Measurements from ENCODE around the gene WDPCP.
"Not testable (repeated sequence)": the region's sequence is repeated elsewhere in the genome, so short reads cannot be mapped to it uniquely, and the experiment has no call there.

WDPCP gene

GRCh38 chr2:63357722-63358121 is 230.6 kb downstream of the WDPCP start:
- DNase-seq (ENCODE audit: low read depth in 2 of 2): not testable (repeated sequence)

DNA sequence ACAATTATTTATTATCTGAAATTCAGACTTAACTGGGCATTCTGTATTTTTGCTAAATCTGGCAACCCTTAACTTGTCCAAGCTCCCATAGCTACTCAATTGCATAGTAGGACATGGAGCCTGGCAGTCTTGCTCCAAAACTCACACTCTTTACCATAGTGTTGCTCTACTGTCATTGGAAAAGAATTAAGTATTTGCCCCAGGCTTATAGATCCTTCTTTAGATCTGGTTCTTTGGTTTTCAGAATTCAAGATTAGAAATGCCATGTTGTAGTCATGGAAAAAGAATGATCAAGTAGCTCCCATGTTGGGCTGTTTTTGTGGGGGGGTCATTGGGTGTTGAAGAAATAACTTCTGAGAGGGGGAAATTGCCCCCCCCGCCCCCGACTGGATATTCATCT is 240.9 kb downstream of the WDPCP start:
- no peak for DNase-seq (ENCODE audit: low read depth in 2 of 2)

DNA sequence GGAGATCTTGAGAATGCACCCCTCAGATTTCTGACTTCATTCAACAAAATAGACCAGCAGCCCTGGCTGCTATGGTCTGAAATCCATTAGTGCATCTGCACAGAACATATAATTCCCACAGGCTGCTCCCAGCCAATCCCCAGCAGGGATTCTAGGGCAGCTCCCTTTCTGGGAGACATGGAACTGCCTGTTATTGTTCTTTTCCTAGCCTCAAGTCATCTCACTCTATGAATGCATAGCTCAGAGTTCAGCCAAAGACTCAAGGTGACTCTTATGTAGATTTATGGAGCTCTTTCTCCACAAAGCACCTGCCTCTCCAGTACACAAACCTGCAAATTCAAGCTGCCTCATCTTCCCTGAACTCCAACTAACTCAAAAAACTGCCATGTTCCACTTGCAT is 241.9 kb downstream of the WDPCP start:
- DNase-seq (ENCODE audit: low read depth in 2 of 2): no peak

DNA sequence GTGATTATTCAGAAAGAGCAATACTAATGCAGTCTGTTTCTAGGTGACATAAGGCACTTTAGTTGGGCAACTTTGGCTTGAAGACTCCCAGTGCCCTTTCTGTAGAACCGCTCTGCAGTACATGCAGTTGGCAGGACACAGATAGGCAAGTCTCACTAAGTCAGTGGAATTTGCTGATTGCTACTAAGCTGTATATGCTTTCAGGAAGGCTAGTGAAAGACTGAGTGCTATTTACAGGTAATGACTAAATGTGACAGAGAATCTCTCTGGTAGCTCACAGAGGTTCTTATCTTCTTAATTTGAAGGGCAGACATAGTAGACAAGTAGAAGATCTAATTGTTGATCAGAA is 243.0 kb downstream of the WDPCP start:
- no peak for DNase-seq (ENCODE audit: low read depth in 2 of 2)

DNA sequence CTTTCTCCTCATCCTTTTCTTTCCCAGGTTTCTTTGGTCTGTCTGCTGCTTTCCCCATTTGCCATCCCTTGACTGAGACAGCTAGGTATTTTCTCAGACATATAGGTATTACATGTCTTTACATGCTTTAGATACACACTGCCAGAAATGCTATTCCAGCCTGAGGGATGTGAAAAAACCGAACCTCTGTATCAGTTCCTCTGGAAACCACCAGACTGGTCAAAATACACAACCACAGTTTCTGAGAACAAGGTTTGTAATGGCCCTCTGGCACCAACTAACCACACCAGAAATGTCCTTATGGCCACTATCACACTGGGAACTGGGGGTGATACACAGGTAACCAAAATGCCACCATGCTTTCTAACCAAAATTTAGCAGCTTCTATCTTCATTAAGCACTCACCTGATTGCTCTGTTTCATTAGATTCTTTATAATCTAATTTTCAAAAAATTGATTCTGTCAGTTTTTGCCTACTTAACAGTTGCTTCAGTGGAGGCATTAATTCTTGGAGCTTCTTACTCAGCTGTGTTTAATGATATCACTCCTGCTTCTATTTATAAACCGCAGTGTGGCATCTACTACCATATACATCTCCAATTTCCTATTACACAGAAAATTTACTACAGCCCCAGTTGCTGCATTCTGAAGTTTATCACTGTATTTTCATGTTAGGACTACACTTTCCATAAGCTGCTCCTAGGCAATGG is 243.5 kb downstream of the WDPCP start:
- DNase-seq (ENCODE audit: low read depth in 2 of 2): no peak

GRCh38 chr2:63343397-63344109 is 244.7 kb downstream of the WDPCP start:
- DNase-seq (ENCODE audit: low read depth in 2 of 2): no peak

DNA sequence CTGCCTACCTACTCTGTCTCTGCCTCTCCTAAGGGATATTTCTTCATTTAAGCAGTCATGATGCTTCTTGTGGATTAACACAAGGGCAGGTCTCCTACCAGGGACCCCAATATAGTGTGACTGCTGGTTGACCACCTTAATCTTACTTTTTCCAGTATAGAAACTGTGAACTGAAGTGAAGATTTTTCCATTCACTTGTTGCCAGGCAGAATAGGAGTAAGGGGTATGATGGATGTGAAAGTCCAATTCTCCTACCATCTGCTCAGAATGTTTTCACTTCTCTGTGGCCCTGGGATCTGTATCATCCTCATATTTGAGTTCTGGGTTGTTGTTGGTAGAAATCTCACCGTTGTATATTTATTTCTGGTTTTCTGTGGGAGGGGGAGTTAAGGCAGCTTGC is 247.8 kb downstream of the WDPCP start:
- no peak for DNase-seq (ENCODE audit: low read depth in 2 of 2)

DNA sequence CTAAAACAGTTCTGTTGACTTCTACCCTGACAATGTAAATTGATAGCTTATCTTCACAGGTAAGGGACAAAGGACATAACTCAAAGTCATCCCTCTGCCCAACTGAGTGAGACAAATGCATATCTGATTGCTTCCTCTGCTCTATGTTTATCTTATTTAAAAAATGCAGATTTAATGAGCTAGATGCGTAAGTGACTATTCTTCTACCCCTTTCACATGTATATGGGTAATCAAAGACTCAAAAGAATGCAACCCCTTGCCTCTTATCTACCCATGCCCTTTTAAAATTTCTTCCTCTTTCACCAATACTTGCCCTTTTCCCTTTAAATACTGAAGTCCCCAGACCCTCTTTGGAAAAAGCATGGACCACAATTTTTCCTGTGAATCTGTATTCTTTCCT is 253.4 kb downstream of the WDPCP start:
- no peak for DNase-seq (ENCODE audit: low read depth in 2 of 2)

DNA sequence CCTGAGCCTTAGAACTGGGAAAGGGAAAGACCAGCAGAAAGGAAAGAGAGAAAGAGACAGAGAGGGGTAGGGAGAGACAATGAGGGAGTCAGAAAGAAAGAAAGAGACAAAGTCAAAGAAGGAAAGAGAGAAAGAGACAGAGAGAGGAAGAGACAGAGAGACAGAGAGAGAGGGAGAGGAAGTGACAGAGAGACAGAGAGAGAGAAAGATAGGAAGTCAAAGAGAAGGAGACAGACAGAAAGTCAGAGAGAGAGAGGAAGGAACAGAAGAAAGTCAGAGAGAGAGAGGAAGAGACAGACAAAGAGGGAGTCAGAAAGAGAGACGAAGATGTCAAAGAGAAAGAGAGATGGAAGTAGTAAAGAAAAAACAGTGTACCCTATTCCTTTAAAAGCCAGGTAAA is 261.8 kb downstream of the WDPCP start:
- no peak for DNase-seq (ENCODE audit: low read depth in 2 of 2)

GRCh38 chr2:63323662-63324061 is 264.6 kb downstream of the WDPCP start:
- not testable (repeated sequence) for DNase-seq (ENCODE audit: low read depth in 2 of 2)

DNA sequence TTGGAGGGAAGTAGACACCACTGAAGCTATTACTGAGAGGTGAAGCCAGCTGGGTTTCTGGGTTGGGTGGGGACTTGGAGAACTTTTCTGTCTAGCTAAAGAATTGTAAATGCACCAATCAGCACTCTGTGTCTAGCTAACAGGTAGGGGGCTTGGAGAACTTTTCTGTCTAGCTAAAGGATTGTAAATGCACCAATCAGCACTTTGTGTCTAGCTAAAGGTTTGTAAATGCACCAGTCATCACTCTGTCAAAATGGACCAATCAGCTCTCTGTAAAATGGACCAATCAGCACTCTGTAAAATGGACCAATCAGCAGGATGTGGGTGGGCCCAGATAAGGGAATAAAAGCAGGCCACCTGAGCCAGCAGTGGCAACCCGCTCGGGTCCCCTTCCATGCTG is 266.3 kb downstream of the WDPCP start:
- not testable (repeated sequence) for DNase-seq (ENCODE audit: low read depth in 2 of 2)

GRCh38 chr2:63320669-63321068 is 267.6 kb downstream of the WDPCP start:
- DNase-seq (ENCODE audit: low read depth in 2 of 2): no peak

DNA sequence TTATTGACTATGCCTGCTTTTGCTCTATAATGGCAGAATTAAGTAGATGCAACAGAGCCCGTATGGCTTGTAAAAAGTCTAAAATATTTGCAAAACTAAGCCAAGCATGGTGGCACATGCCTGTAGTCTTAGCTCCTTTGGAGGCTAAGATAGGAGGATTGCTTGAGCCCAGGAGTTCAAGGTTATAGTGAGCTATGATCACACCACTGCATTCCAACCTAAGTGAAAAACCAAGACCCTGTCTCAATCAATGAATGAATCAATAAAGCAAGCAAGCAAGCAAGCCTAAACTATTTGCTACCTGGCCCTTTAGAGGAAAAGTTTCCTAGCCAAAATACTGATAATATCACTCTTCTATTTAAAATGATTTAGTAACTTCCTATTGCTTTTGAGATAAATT is 277.7 kb downstream of the WDPCP start:
- no peak for DNase-seq (ENCODE audit: low read depth in 2 of 2)

DNA sequence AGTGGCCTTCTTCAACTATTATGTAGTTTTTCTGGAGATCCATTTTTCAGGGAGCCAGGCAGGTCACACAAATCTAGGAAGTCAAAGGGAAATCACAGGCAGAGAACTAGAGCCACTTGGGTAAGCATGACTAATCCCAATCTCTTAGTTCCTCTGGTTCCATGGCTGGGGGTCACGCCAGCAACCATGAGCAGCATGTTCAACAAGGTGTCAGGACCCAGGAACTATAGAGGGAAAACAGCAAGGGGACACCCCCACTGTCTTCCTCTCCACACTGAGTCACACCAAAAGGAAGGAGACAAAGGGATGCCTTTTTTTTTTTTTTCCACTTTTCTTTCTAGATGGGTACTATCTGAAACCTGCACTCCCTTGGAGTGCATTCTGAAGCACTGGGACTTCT is 286.8 kb downstream of the WDPCP start:
- no peak for DNase-seq (ENCODE audit: low read depth in 2 of 2)

DNA sequence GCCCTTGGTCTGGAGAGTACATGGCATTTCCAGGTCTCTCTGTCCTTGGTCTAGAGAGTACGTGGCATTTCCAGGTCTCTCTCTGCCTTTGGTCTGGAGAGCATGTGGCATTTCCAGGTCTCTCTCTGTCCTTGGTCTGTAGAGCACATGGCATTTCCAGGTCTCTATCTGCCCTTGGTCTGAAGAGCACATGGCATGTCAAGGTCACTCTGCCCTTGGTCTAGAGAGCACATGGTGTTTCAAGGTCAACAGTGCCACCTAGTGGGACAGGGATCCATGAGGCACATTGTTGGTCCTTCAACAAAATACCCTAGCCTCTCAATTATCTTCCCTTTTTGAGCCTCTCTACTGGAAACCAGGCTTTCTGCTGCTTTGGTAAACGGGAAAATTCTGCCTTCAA is 287.4 kb downstream of the WDPCP start:
- no peak for DNase-seq (ENCODE audit: low read depth in 2 of 2)

- no peak for DNase-seq (ENCODE audit: low read depth in 2 of 2)
Measured at GRCh38 chr2:63287956-63288355, 300.3 kb downstream of the WDPCP start.

DNA sequence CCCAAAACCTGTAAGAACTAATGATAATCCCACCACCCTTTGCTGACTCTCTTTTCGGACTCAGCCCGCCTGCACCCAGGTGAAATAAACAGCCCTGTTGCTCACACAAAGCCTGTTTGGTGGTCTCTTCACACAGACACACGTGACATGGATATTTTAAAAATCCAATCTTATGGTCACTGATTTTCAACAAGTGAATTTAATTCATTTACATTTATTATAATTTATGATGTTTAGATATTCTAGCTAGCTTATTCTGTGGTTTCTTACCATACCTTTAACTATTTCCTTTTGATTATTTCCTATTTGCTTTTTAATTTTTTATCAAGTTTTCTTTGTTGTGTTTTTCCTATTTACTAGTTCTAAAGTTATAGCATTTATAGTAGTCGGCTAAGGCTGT is 301.8 kb downstream of the WDPCP start:
- not testable (repeated sequence) for DNase-seq (ENCODE audit: low read depth in 2 of 2)

DNA sequence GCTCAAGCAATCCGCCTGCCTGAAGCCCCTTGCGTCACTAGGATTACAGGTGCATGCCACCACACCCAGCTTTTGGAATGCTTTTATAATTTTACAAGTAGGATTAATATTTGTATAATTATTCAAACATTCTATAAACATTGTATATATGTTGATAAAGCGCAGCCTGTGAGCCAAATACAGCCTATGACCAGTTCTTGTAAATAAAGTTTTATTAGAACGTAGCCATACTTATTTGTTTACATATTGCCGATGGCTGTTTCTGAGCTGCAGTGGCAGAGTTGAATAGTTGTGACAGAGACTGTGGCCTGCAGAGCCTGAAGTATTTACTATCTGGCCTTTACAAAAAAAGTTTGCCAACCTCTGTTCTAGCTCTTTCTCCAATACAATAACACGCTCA is 305.0 kb downstream of the WDPCP start:
- no peak for DNase-seq (ENCODE audit: low read depth in 2 of 2)

- no peak for DNase-seq (ENCODE audit: low read depth in 2 of 2)
Measured at GRCh38 chr2:63272560-63272959, 315.7 kb downstream of the WDPCP start.

- DNase-seq (ENCODE audit: low read depth in 2 of 2): no peak
Measured at GRCh38 chr2:63270717-63271116, 317.6 kb downstream of the WDPCP start.

GRCh38 chr2:63268946-63269345 is 319.3 kb downstream of the WDPCP start:
- DNase-seq (ENCODE audit: low read depth in 2 of 2): no peak

GRCh38 chr2:63261137-63261621 is 327.1 kb downstream of the WDPCP start:
- DNase-seq (ENCODE audit: low read depth in 2 of 2): no peak

- DNase-seq (ENCODE audit: low read depth in 2 of 2): no peak
Measured at GRCh38 chr2:63257473-63257872, 330.8 kb downstream of the WDPCP start.

GRCh38 chr2:63249161-63249560 is 339.1 kb downstream of the WDPCP start:
- DNase-seq (ENCODE audit: low read depth in 2 of 2): no peak

Data from stimulated activated CD8-positive, alpha-beta memory T cell treated with anti-CD3 and anti-CD28 coated beads, Interleukin-7, amount 100 ng/mL, for 4 hours (primary cell).